H1 (cell line): ENCODE data around the gene KCNH6. TPM values are rescaled to one million over a fixed set of nuclear protein-coding genes. Genes with fewer than 3 reads are reported as not detected.

Experiments
- CTCF ChIA-PET: fragments of 300-600 bp; sonication (Branson Sonifier 250); formaldehyde crosslinking; loops from one replicate; lab custom pipeline; 2021; ENCODE audit not compliant: partially characterized antibody; lab: Charles Lee
- POLR2A ChIA-PET: fragments of 300-600 bp; sonication (Branson Sonifier 250); formaldehyde crosslinking; loops from one replicate; lab custom pipeline; 2021; ENCODE audit warnings: inconsistent platforms; ENCODE audit not compliant: partially characterized antibody; lab: Charles Lee
- DNase-seq, 2 experiments: peaks; one replicate each; pipeline versions ENCODE4 v3.0.0 to v3.0.0-alpha.2; 2010 to 2022; ENCODE audit warnings: low spot score in 2 of 2, low read depth in 1 of 2, mixed read lengths in 1 of 2
- FAIRE-seq: peaks from 2 replicates; lab custom pipeline; 2011; peaks lifted over from hg19 to GRCh38; lab: Jason Lieb, UNC
- H2AFZ ChIP-seq: 2 replicates; pipeline ENCODE4 v1.8.1; 2012; ENCODE audit warnings: low read length, inconsistent platforms
- H2AK5ac ChIP-seq: 2 replicates; pipeline ENCODE4 v1.6.1; 2013; ENCODE audit warnings: low read depth, low read length
- H2BK120ac ChIP-seq: replicated peaks from 2 replicates; pipeline ENCODE3; 2013; ENCODE audit warnings: low read depth, low read length, inconsistent platforms
- H2BK12ac ChIP-seq: 2 replicates; pipeline ENCODE4 v1.6.1; 2013; ENCODE audit warnings: low read depth, low read length
- H2BK15ac ChIP-seq: 2 replicates; pipeline ENCODE4 v1.6.1; 2013; ENCODE audit warnings: low read length
- H2BK20ac ChIP-seq: 2 replicates; pipeline ENCODE4 v1.6.1; 2013; ENCODE audit warnings: low read length
- H2BK5ac ChIP-seq: 2 replicates; pipeline ENCODE4 v1.6.1; 2013; ENCODE audit warnings: low read depth, low read length
- H3K14ac ChIP-seq: 2 replicates; pipeline ENCODE4 v1.6.1; 2013; ENCODE audit warnings: inconsistent platforms; ENCODE audit not compliant: insufficient read length
- H3K18ac ChIP-seq: 2 replicates; pipeline ENCODE4 v1.6.1; 2013; ENCODE audit warnings: low read length; ENCODE audit errors: extremely low read depth
- H3K23ac ChIP-seq: 2 replicates; pipeline ENCODE4 v1.6.1; 2013; ENCODE audit warnings: inconsistent platforms; ENCODE audit not compliant: insufficient read length
- H3K23me2 ChIP-seq: 2 replicates; pipeline ENCODE4 v1.6.1; 2013; ENCODE audit warnings: low read depth, low read length
- H3K27ac ChIP-seq: 2 replicates; pipeline ENCODE4 v1.6.1; 2011; ENCODE audit warnings: low read depth, low read length, inconsistent platforms
- H3K27me3 ChIP-seq, 4 experiments: replicated peaks in 1 of 4; 1 replicate in 1 of 4; 2 replicates in 3 of 4; pipeline versions ENCODE4 v1.6.1 to v1.8.1; 2011 to 2013; ENCODE audit warnings: low read length in 3 of 4, mild to moderate bottlenecking in 3 of 4, inconsistent platforms in 2 of 4, mixed read lengths in 2 of 4, moderate library complexity in 1 of 4; ENCODE audit not compliant: control insufficient read depth in 3 of 4, insufficient read depth in 3 of 4; ENCODE audit errors: extremely low read depth in 1 of 4
- H3K36me3 ChIP-seq, 4 experiments: 2 replicates each; pipeline versions ENCODE4 v1.6.1 to v1.8.1; 2011 to 2013; ENCODE audit warnings: mild to moderate bottlenecking in 4 of 4, low read length in 3 of 4, moderate library complexity in 2 of 4, control low read depth in 1 of 4, inconsistent platforms in 1 of 4; ENCODE audit not compliant: insufficient read depth in 4 of 4, control insufficient read depth in 2 of 4
- H3K4ac ChIP-seq: replicated peaks from 2 replicates; pipeline ENCODE3; 2013; ENCODE audit warnings: low read length, low read depth, mixed read lengths, inconsistent platforms; ENCODE audit not compliant: insufficient read length
- H3K4me1 ChIP-seq, 4 experiments: replicated peaks in 1 of 4; 1 replicate in 1 of 4; 2 replicates in 3 of 4; pipeline versions ENCODE4 v1.6.1 to v1.8.1; 2011 to 2013; ENCODE audit warnings: low read length in 3 of 4, inconsistent platforms in 2 of 4, mixed read lengths in 1 of 4; ENCODE audit not compliant: insufficient read depth in 4 of 4, control insufficient read depth in 3 of 4
- H3K4me2 ChIP-seq, 2 experiments: 2 replicates each; pipeline versions ENCODE4 v1.6.1 to v1.8.1; 2011 to 2013; ENCODE audit warnings: low read depth in 2 of 2, low read length in 2 of 2, control low read depth in 1 of 2, inconsistent platforms in 1 of 2, mild to moderate bottlenecking in 1 of 2; ENCODE audit not compliant: insufficient read depth in 1 of 2
- H3K4me3 ChIP-seq, 4 experiments: fragments of 200-600, 300-600 bp in 1 of 4; sonication (generic), shearing (Covaris generic), sonication (Bioruptor Twin) in 1 of 4; 2 replicates each; pipeline versions ENCODE4 v1.5.1 to v1.8.1; 2011 to 2016; ENCODE audit warnings: low read length in 4 of 4, low read depth in 3 of 4, control low read depth in 2 of 4, inconsistent platforms in 2 of 4, mild to moderate bottlenecking in 2 of 4, mixed read lengths in 1 of 4, moderate library complexity in 1 of 4; ENCODE audit not compliant: insufficient read depth in 2 of 4; ENCODE audit errors: extremely low read depth in 1 of 4
- H3K56ac ChIP-seq: replicated peaks from 2 replicates; pipeline ENCODE3; 2013; ENCODE audit warnings: low read depth, mild to moderate bottlenecking, mixed read lengths, low read length, inconsistent platforms; ENCODE audit not compliant: insufficient read length
- H3K79me1 ChIP-seq: 2 replicates; pipeline ENCODE4 v1.6.1; 2013; ENCODE audit warnings: low read depth, low read length, control low read depth
- H3K79me2 ChIP-seq, 2 experiments: 2 replicates each; pipeline versions ENCODE4 v1.6.1 to v1.8.1; 2012 to 2013; ENCODE audit warnings: low read length in 2 of 2, mild to moderate bottlenecking in 2 of 2, inconsistent platforms in 1 of 2; ENCODE audit not compliant: insufficient read depth in 2 of 2, control insufficient read depth in 1 of 2
- H3K9ac ChIP-seq, 4 experiments: replicated peaks in 1 of 4; 1 replicate in 1 of 4; 2 replicates in 3 of 4; pipeline versions ENCODE4 v1.6.1 to v1.8.1; 2011 to 2013; ENCODE audit warnings: low read depth in 3 of 4, low read length in 3 of 4, control low read depth in 2 of 4, mild to moderate bottlenecking in 2 of 4, moderate library complexity in 2 of 4, inconsistent platforms in 1 of 4; ENCODE audit errors: extremely low read depth in 1 of 4
- H3K9me3 ChIP-seq, 2 experiments: 2 replicates each; pipeline versions ENCODE4 v1.6.1 to v1.8.1; 2012 to 2013; ENCODE audit warnings: mild to moderate bottlenecking in 2 of 2, moderate library complexity in 2 of 2, control low read depth in 1 of 2, inconsistent platforms in 1 of 2, low read depth in 1 of 2, low read length in 1 of 2, mixed read lengths in 1 of 2; ENCODE audit not compliant: insufficient read depth in 2 of 2
- H4K20me1 ChIP-seq, 2 experiments: replicated peaks in 1 of 2; 2 replicates each; pipeline versions ENCODE3 to v1.8.1; 2011 to 2013; ENCODE audit warnings: inconsistent platforms in 2 of 2, low read length in 2 of 2, mild to moderate bottlenecking in 1 of 2; ENCODE audit not compliant: insufficient read depth in 2 of 2, control insufficient read depth in 1 of 2
- H4K5ac ChIP-seq: 2 replicates; pipeline ENCODE4 v1.6.1; 2013; ENCODE audit warnings: low read length, low read depth, mixed read lengths, inconsistent platforms; ENCODE audit not compliant: insufficient read length
- H4K8ac ChIP-seq: 2 replicates; pipeline ENCODE4 v1.8.0; 2013; ENCODE audit warnings: mild to moderate bottlenecking, moderate library complexity, low read length, inconsistent platforms; ENCODE audit not compliant: insufficient read depth; ENCODE audit errors: extremely low read depth
- H4K91ac ChIP-seq: replicated peaks from 2 replicates; pipeline ENCODE3; 2013; ENCODE audit warnings: low read length, mixed read lengths, inconsistent platforms; ENCODE audit not compliant: insufficient read length
- BRCA1 ChIP-seq: IDR thresholded peaks from 2 replicates; pipeline ENCODE4 v1.6.1; 2012; ENCODE audit warnings: low read depth, low read length, improper control_type of control experiment
- CBX5 ChIP-seq: fragments of 300-800, 300-1000 bp; sonication (generic); IDR thresholded peaks from 2 replicates; pipeline ENCODE4 v1.7.1; 2016; ENCODE audit warnings: antibody characterized with exemption, low read length, low read depth
- CBX8 ChIP-seq: fragments of 300-800, 300-1000 bp; sonication (generic); IDR thresholded peaks from 2 replicates; pipeline ENCODE4 v1.7.1; 2016; ENCODE audit warnings: low read depth, low read length, borderline replicate concordance
- CHD2 ChIP-seq: IDR thresholded peaks from 2 replicates; pipeline ENCODE4 v1.6.1; 2012; ENCODE audit warnings: low read length, improper control_type of control experiment
- CREB1 ChIP-seq: IDR thresholded peaks from 2 replicates; pipeline ENCODE4 v1.6.1; 2012; ENCODE audit warnings: inconsistent platforms
- GTF2F1 ChIP-seq: IDR thresholded peaks from 2 replicates; pipeline ENCODE4 v1.6.1; 2012; ENCODE audit warnings: low read depth, low read length, improper control_type of control experiment, borderline replicate concordance
- HDAC2 ChIP-seq, 2 experiments: fragments of 300-600 bp in 1 of 2; sonication (generic) in 1 of 2; IDR thresholded peaks; 2 replicates each; pipeline ENCODE4 v1.6.1; 2011 to 2012; ENCODE audit warnings: low read depth in 2 of 2, low read length in 2 of 2, mild to moderate bottlenecking in 2 of 2, moderate library complexity in 2 of 2, borderline replicate concordance in 1 of 2, inconsistent platforms in 1 of 2
- KDM1A ChIP-seq: fragments of 200-600, 300-600 bp; sonication (generic); IDR thresholded peaks from 2 replicates; pipeline ENCODE4 v1.7.1; 2016; ENCODE audit warnings: mild to moderate bottlenecking, low read length, borderline replicate concordance
- NANOG ChIP-seq: IDR thresholded peaks from 2 replicates; pipeline ENCODE4 v1.6.1; 2011; ENCODE audit warnings: low read length, low read depth, mild to moderate bottlenecking, inconsistent platforms; ENCODE audit not compliant: insufficient read depth, poor library complexity, severe bottlenecking
- POLR2A ChIP-seq, 2 experiments: IDR thresholded peaks; 1 replicate in 1 of 2; 2 replicates in 1 of 2; pipeline ENCODE4 v1.6.1; 2011; ENCODE audit warnings: low read depth in 2 of 2, low read length in 2 of 2, mild to moderate bottlenecking in 2 of 2; ENCODE audit errors: control extremely low read depth in 1 of 2
- RFX5 ChIP-seq: IDR thresholded peaks from 2 replicates; pipeline ENCODE4 v1.6.1; 2011; ENCODE audit warnings: low read depth, low read length, improper control_type of control experiment, borderline replicate concordance
- SP1 ChIP-seq: IDR thresholded peaks from 2 replicates; pipeline ENCODE4 v1.6.1; 2011; ENCODE audit warnings: low read depth, low read length
- TAF1 ChIP-seq: IDR thresholded peaks from 2 replicates; pipeline ENCODE4 v1.6.1; 2011; ENCODE audit warnings: mild to moderate bottlenecking, low read depth, low read length
- TAF7 ChIP-seq: optimal IDR thresholded peaks from 2 replicates; pipeline ENCODE3; 2011; ENCODE audit warnings: low read depth, mild to moderate bottlenecking, inconsistent platforms, low read length, moderate library complexity, borderline replicate concordance
- WGBS, 2 experiments: shearing (Covaris generic) in 1 of 2; methylation state at CpG; one replicate each; pipeline versions ENCODE4 v1.1.6 to v1.1.7; 2013 to 2015; ENCODE audit warnings: low lambda C conversion rate in 2 of 2, mixed read lengths in 2 of 2, inconsistent platforms in 1 of 2, low coverage in 1 of 2, missing lambda C conversion rate in 1 of 2; ENCODE audit not compliant: insufficient replicate concordance in 2 of 2, insufficient coverage in 1 of 2, insufficient read length in 1 of 2; ENCODE audit errors: extremely low coverage in 1 of 2, missing lambda C conversion rate in 1 of 2; 5-methylcytosine and 5-hydroxymethylcytosine counted together
- polyA plus RNA-seq, 7 experiments: library from polyadenylated mRNA; depleted of rRNA in 3 of 7; stranded (reverse) in 5 of 7; unstranded in 2 of 7; fragments of >200 nt in 5 of 7; fragments of 200-250 nt in 2 of 7; gene quantifications; 1 replicate in 5 of 7; 2 replicates in 1 of 7; 4 replicates in 1 of 7; pipeline versions ENCODE4 v1.2.1 to v1.2.3, GENCODE V29; 2011 to 2013; ENCODE audit warnings: missing spikeins in 2 of 7, mixed read lengths in 2 of 7
- total RNA-seq: library from RNA; stranded (reverse); fragmentation: NEBNext Ultra II Directional; extraction: Animal tissue kit (Norgen Biotek cat#: 25700); gene quantifications from 2 replicates; pipeline ENCODE4 v1.2.1, GENCODE V29; 2021

KCNH6 gene
- total and polyA plus RNA-seq, 2 of the 8 experiments (the other 6 are each of a cell fraction or from before 2014, with no cell fraction given), result 1.8 to 3.6 TPM

GRCh38 chr17:63568563-63568962, 45.4 kb downstream of the KCNH6 start:
- Histone ChIP-seq H4K20me1 (peaks cover 7 to 9% of the 10 kb centered on the region in 2 experiments), H2BK12ac (no peak overlapping the region), H3K79me2 (peaks cover 0 to 55% of the 10 kb centered on the region in 2 experiments; a peak in 2 of 4 replicates)

More at GRCh38 chr17:63568563-63568962, 45.4 kb downstream of the KCNH6 start:
- peaks cover 8% of the 10 kb centered on the region for H3K79me1 ChIP-seq
- H3K23me2 ChIP-seq, result no peaks in the 10 kb centered on the region; the same call in 1 of the 2 replicates
- H2BK15ac ChIP-seq, result no peak overlapping the region
- no peak overlapping the region for H3K4ac ChIP-seq
- no peak overlapping the region for H3K4me2 ChIP-seq
- FAIRE-seq, result no peak
- no peak overlapping the region for H4K8ac ChIP-seq
- H3K4me1 ChIP-seq, result no peaks in the 10 kb centered on the region
- no peak overlapping the region for H3K9ac ChIP-seq
- H3K36me3 ChIP-seq, result no peaks in the 10 kb centered on the region
- WGBS, 2 experiments, result 78% methylated on average over 8 of the region's 8 CpGs; no CpG with 5 or more reads in 1 of the 2 experiments
- no peaks in the 10 kb centered on the region for H3K27me3 ChIP-seq
- H4K5ac ChIP-seq, result no peak overlapping the region
- ChIA-PET POLR2A (interaction anchor here (1.4 kb wide), 1 partner anchor 18 kb away, joined by 4 read pairs; the partner anchor contains the start of gene DCAF7), CTCF (interaction anchor here (0.6 to 4.6 kb wide), 15 partner anchors 9 to 144 kb away, joined by 3 to 24 read pairs (median 3); no protein-coding TSS in a partner anchor)
- H2AFZ ChIP-seq, result no peak overlapping the region
- no peak overlapping the region for H2BK120ac ChIP-seq
- H3K23ac ChIP-seq, result no peak overlapping the region
- no peaks in the 10 kb centered on the region for H3K9me3 ChIP-seq
- DNase-seq, result no peak
- no peak overlapping the region for H3K56ac ChIP-seq
- H2BK5ac ChIP-seq, result no peak overlapping the region
- no peak overlapping the region for H4K91ac ChIP-seq
- H3K14ac ChIP-seq, result no peak overlapping the region
- no peak overlapping the region for H3K18ac ChIP-seq
- TF ChIP-seq TAF7, result no peak
- no peak for TF ChIP-seq GTF2F1
- TF ChIP-seq CBX8, result no peak
- TF ChIP-seq BRCA1, result no peak
- TF ChIP-seq CHD2, result no peak
- TF ChIP-seq TAF1, result no peak
- no peak for TF ChIP-seq NANOG
- no peak for TF ChIP-seq CBX5
- TF ChIP-seq KDM1A, result no peak
- TF ChIP-seq RFX5, result no peak
- TF ChIP-seq HDAC2 (IDR thresholded peaks at IDR 0.05; ENCODE audit: borderline replicate concordance in 1 of 2, low read depth in 2 of 2, low read length in 2 of 2), result no peak
- TF ChIP-seq SP1, result no peak
- no peak for TF ChIP-seq CREB1
- TF ChIP-seq POLR2A (IDR thresholded peaks at IDR 0.05; ENCODE audit: control extremely low read depth in 1 of 2, low read depth in 2 of 2, low read length in 2 of 2), result no peak
- no peak overlapping the region for H3K4me3 ChIP-seq
- no peak overlapping the region for H2AK5ac ChIP-seq
- no peak overlapping the region for H3K27ac ChIP-seq
- H2BK20ac ChIP-seq, result no peak overlapping the region
